LNCaP clone FGC (cell line): ENCODE results near the gene GRB10.

ENCODE experiments used
- DNase-seq: peaks from one replicate; pipeline ENCODE4 v3.0.0-alpha.2; 2011; ENCODE audit warnings: low read depth
- H3K4me3 ChIP-seq: 2 replicates; pipeline ENCODE4 v1.5.1; 2011; ENCODE audit warnings: mild to moderate bottlenecking, low read depth, low read length, control low read depth
- CTCF ChIP-seq: IDR thresholded peaks from 2 replicates; pipeline ENCODE4 v1.5.1; 2012; ENCODE audit warnings: mild to moderate bottlenecking; ENCODE audit not compliant: control insufficient read depth, insufficient read depth; ENCODE audit errors: extremely low read depth

The GRB10 gene

GRCh38 chr7:50729962-50730361, 52.7 kb downstream of the GRB10 start:
- no peak for DNase-seq
- H3K4me3 ChIP-seq, result no peak overlapping the region
- TF ChIP-seq CTCF, result no peak

- TF ChIP-seq CTCF, result no peak
- DNase-seq, result no peak
- no peak overlapping the region for H3K4me3 ChIP-seq
Observed at GRCh38 chr7:50728184-50728583, 54.5 kb downstream of the GRB10 start.

GRCh38 chr7:50727711-50728110, 55.0 kb downstream of the GRB10 start:
- TF ChIP-seq CTCF, result no peak
- DNase-seq, result no peak
- H3K4me3 ChIP-seq, result no peak overlapping the region

- no peak overlapping the region for H3K4me3 ChIP-seq
- no peak for DNase-seq
- TF ChIP-seq CTCF, result no peak
Observed at GRCh38 chr7:50727072-50727471, 55.6 kb downstream of the GRB10 start.

GRCh38 chr7:50725774-50726173, 56.9 kb downstream of the GRB10 start:
- H3K4me3 ChIP-seq, result no peak overlapping the region
- DNase-seq, result no peak
- TF ChIP-seq CTCF, result no peak

GRCh38 chr7:50724526-50725520, 57.9 kb downstream of the GRB10 start:
- DNase-seq, result no peak
- no peak for TF ChIP-seq CTCF
- H3K4me3 ChIP-seq, result no peak overlapping the region

GRCh38 chr7:50723888-50724287, 58.8 kb downstream of the GRB10 start:
- TF ChIP-seq CTCF, result no peak
- H3K4me3 ChIP-seq, result no peak overlapping the region
- no peak for DNase-seq
